NB4 (cell line): ENCODE measurements around the gene IL20.

Experiments
- DNase-seq: peaks from one replicate; pipeline ENCODE4 v3.0.0; 2010; ENCODE audit warnings: low read depth
- H3K4me3 ChIP-seq: one replicate; pipeline ENCODE4 v1.5.1; 2011; ENCODE audit warnings: mild to moderate bottlenecking, low read depth, low read length, moderate library complexity
- MAX ChIP-seq: IDR thresholded peaks from 2 replicates; pipeline ENCODE4 v1.6.1; 2011; ENCODE audit warnings: low read depth, low read length
- MYC ChIP-seq: IDR thresholded peaks from 2 replicates; pipeline ENCODE4 v1.6.1; 2011; ENCODE audit warnings: low read depth, low read length
- POLR2A ChIP-seq: IDR thresholded peaks from 2 replicates; pipeline ENCODE4 v1.6.1; 2011; ENCODE audit warnings: mild to moderate bottlenecking; ENCODE audit not compliant: insufficient read length; ENCODE audit errors: extremely low read depth
- TF ChIP-seq, protein P1 (sequence below): IDR thresholded peaks from one replicate; pipeline ENCODE4 v1.5.1; 2012; ENCODE audit warnings: low read depth, low read length

The IL20 gene

DNA sequence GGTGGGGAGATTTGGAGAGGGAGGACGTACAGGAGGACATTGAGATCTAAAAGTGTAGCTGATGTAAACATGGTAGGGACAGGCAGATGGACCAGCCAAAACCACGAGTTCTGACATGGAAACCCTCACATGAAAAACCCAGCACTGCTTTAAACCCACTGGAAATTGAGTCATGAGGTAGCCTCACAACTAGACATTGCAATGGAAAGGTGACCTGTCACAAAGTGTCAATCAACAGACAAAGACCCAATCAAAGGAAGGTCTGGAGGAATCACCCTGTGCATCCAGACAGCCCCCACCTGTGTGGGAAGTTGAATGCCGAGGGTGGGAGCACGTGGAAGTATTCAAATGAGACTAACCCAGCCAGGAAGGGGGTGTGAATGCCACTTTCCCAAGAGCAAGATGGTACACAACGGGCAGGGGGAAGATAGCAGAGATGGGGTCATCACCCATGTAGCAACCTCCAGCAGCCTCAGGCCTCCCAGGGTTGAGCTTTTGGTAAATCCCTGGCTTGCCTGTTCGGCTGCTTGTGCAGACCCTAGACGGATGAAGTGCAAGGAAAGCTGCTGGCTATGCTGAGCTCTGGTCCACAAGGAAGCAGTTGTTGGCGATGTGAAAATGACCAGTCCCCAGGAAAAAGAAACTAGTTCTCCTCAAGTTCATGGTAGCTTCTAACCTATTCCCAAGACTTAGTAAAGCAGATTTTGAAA, 50.7 kb downstream of the IL20 start:
- DNase-seq: no peak
- TF ChIP-seq, protein P1, sequence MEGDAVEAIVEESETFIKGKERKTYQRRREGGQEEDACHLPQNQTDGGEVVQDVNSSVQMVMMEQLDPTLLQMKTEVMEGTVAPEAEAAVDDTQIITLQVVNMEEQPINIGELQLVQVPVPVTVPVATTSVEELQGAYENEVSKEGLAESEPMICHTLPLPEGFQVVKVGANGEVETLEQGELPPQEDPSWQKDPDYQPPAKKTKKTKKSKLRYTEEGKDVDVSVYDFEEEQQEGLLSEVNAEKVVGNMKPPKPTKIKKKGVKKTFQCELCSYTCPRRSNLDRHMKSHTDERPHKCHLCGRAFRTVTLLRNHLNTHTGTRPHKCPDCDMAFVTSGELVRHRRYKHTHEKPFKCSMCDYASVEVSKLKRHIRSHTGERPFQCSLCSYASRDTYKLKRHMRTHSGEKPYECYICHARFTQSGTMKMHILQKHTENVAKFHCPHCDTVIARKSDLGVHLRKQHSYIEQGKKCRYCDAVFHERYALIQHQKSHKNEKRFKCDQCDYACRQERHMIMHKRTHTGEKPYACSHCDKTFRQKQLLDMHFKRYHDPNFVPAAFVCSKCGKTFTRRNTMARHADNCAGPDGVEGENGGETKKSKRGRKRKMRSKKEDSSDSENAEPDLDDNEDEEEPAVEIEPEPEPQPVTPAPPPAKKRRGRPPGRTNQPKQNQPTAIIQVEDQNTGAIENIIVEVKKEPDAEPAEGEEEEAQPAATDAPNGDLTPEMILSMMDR: no peak
- no peak for TF ChIP-seq POLR2A
- TF ChIP-seq MAX: no peak
- TF ChIP-seq MYC: no peak
- no peak overlapping the region for H3K4me3 ChIP-seq

DNA sequence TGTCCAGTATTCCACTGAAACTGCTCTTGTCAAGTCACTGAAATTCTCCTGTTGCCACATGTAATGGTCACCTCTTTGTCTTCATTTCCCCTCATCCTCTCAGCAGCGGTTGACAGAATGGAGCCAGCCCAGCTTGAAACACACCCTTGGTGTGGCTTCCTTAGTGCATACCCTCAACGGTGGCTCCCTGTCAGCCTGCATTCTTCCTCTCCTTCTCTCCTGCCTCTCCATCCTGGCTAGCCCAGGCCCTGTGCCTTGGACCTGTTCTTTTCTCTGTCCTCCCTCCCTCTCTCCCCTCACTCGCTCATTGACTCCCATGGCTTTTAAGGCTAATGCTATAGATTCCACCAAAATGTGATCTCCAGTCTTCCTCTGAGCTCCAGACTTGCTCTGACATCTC, 52.7 kb downstream of the IL20 start:
- no peak overlapping the region for H3K4me3 ChIP-seq
- TF ChIP-seq MYC (no peak), POLR2A (no peak), MAX (no peak)
- TF ChIP-seq, protein P1: no peak

More for the DNA sequence above, 52.7 kb downstream of the IL20 start:
- no peak for DNase-seq
